Spleen (tissue), 7 donors: Measurements from ENCODE around the gene ALDH1A1.

Experiments used
- CTCF ChIP-seq, 11 experiments: fragments of 200-600 bp in 7 of 11; fragments of 450-650 bp in 4 of 11; sonication (generic) in 4 of 11; IDR thresholded peaks in 8 of 11; conservative IDR thresholded peaks in 3 of 11; 1 replicate in 7 of 11; 2 replicates in 4 of 11; pipeline versions ENCODE4 v1.4.0 to v1.8.0; 2016 to 2021; ENCODE audit warnings: antibody characterized with exemption in 11 of 11, inconsistent platforms in 4 of 11, mild to moderate bottlenecking in 1 of 11
- POLR2AphosphoS5 ChIP-seq, 3 donors: sonication (generic); formaldehyde crosslinking; IDR thresholded peaks; one replicate each; pipeline ENCODE4 v1.5.1; 2017; ENCODE audit warnings: antibody characterized with exemption in 3 of 3
- donor health status: DM: no; HTN: no; CAD: no; lungs with moderate emphysema.
- donor health status: DM: no; HTN: no; CAD: no.
- donor health status: DM: no; HTN: no; CAD: no.

- TF ChIP-seq CTCF (IDR thresholded peaks at IDR 0.05 in 8 of 11, conservative IDR thresholded peaks at IDR 0.05 in 3 of 11) (no peak), POLR2AphosphoS5 (IDR thresholded peaks at IDR 0.05) (no peak)
Observed at GRCh38 chr9:72952381-72952690, 517 bp downstream of the ALDH1A1 start.
